ENCODE measurements around the gene KRTAP5-5. TPM values are rescaled to one million over a fixed set of nuclear protein-coding genes. Genes with fewer than 3 reads are reported as not detected.

KRTAP5-5 gene
- total and polyA plus RNA-seq, 2 donors (not counting 1 experiment from before 2014, with no cell fraction given) = not detected

DNA sequence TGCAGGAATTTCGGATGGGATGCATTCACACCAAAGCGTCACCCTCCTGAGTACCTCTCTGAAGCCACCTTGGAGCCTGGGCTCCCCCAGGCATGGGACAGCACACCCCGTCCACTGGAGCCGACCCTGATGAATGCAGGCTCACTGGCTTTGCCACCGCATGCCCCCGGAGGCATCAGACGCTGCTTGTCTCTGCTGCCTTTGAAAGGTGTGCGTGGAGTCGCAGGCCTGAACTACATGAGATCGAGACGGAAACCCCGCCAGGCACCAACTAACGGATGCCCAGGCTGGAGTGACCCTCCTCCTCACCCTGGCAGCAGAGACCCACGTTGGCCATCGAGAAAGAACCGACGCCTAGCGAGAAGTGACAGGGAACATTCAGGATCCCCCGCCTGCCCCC, 22.5 kb downstream of the KRTAP5-5 start:
- TF ChIP-seq, protein P1, sequence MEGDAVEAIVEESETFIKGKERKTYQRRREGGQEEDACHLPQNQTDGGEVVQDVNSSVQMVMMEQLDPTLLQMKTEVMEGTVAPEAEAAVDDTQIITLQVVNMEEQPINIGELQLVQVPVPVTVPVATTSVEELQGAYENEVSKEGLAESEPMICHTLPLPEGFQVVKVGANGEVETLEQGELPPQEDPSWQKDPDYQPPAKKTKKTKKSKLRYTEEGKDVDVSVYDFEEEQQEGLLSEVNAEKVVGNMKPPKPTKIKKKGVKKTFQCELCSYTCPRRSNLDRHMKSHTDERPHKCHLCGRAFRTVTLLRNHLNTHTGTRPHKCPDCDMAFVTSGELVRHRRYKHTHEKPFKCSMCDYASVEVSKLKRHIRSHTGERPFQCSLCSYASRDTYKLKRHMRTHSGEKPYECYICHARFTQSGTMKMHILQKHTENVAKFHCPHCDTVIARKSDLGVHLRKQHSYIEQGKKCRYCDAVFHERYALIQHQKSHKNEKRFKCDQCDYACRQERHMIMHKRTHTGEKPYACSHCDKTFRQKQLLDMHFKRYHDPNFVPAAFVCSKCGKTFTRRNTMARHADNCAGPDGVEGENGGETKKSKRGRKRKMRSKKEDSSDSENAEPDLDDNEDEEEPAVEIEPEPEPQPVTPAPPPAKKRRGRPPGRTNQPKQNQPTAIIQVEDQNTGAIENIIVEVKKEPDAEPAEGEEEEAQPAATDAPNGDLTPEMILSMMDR (conservative IDR thresholded peaks at IDR 0.05 in 1 of 2, IDR thresholded peaks at IDR 0.05 in 1 of 2; ENCODE audit: low read depth in 1 of 2, low read length in 2 of 2) = no peak
- TF ChIP-seq EZH2 (IDR thresholded peaks at IDR 0.05; ENCODE audit: low read length, missing control alignments) = no peak
- Histone ChIP-seq H3K9me3 (ENCODE audit: control insufficient read depth, insufficient read depth, low read depth, low read length) (no peaks in the 10 kb centered on the region), H3K27ac (ENCODE audit: insufficient read depth, low read length) (no peak overlapping the region), H3K9ac (ENCODE audit: insufficient read depth, low read length) (no peak overlapping the region), H2AFZ (ENCODE audit: low read length) (no peak overlapping the region), H3K27me3 (ENCODE audit: control insufficient read depth, insufficient read depth, low read length) (peaks cover 4% of the 10 kb centered on the region), H3K36me3 (ENCODE audit: control insufficient read depth, insufficient read depth, low read length) (no peaks in the 10 kb centered on the region), H3K4me3 (replicated peaks in 1 of 4; ENCODE audit: control extremely low read depth in 1 of 4, insufficient read depth in 1 of 4, low read depth in 3 of 4, low read length in 4 of 4) (no peak overlapping the region), H3K4me1 (ENCODE audit: control insufficient read depth, extremely low read depth, insufficient read depth, low read length) (no peaks in the 10 kb centered on the region), H3K4me2 (ENCODE audit: extremely low read depth, insufficient read depth, low read length) (no peak overlapping the region), H4K20me1 (ENCODE audit: control insufficient read depth, extremely low read depth, insufficient read depth, low read length) (no peaks in the 10 kb centered on the region), H3K79me2 (ENCODE audit: control insufficient read depth, insufficient read depth, low read length) (no peaks in the 10 kb centered on the region)
- DNase-seq (ENCODE audit: low read depth in 2 of 2) = no peak

DNA sequence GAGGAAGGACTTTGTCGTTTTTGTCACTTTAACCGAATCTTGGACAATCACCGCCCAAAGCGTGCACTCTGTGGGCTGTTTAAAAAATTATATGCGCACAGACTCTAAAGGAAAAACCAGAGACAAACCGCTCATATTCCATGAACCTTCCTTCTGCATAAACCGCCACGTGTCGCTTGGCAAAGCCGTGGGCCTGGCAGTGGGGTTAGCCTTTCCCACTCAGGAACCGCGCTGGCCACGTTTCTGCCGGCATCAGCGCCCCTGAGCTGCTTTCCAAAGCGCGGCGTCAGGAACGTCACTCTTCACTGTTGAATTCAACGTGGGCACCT, 22.8 kb downstream of the KRTAP5-5 start:
- no peaks in the 10 kb centered on the region for H4K20me1 ChIP-seq (ENCODE audit: control insufficient read depth, extremely low read depth, insufficient read depth, low read length)
- no peak overlapping the region for H3K4me3 ChIP-seq (replicated peaks in 1 of 4; ENCODE audit: control extremely low read depth in 1 of 4, insufficient read depth in 1 of 4, low read depth in 3 of 4, low read length in 4 of 4)
- TF ChIP-seq, protein P1 (conservative IDR thresholded peaks at IDR 0.05 in 1 of 2, IDR thresholded peaks at IDR 0.05 in 1 of 2; ENCODE audit: low read depth in 1 of 2, low read length in 2 of 2) = no peak
- TF ChIP-seq EZH2 (IDR thresholded peaks at IDR 0.05; ENCODE audit: low read length, missing control alignments) = no peak
- H3K79me2 ChIP-seq (ENCODE audit: control insufficient read depth, insufficient read depth, low read length) = no peaks in the 10 kb centered on the region
- H3K4me1 ChIP-seq (ENCODE audit: control insufficient read depth, extremely low read depth, insufficient read depth, low read length) = no peaks in the 10 kb centered on the region
- no peak overlapping the region for H3K9ac ChIP-seq (ENCODE audit: insufficient read depth, low read length)
- H3K27ac ChIP-seq (ENCODE audit: insufficient read depth, low read length) = no peak overlapping the region
- peaks cover 4% of the 10 kb centered on the region for H3K27me3 ChIP-seq (ENCODE audit: control insufficient read depth, insufficient read depth, low read length)
- H3K9me3 ChIP-seq (ENCODE audit: control insufficient read depth, insufficient read depth, low read depth, low read length) = no peaks in the 10 kb centered on the region
- H2AFZ ChIP-seq (ENCODE audit: low read length) = no peak overlapping the region
- H3K4me2 ChIP-seq (ENCODE audit: extremely low read depth, insufficient read depth, low read length) = no peak overlapping the region
- no peak for DNase-seq (ENCODE audit: low read depth in 2 of 2)
- no peaks in the 10 kb centered on the region for H3K36me3 ChIP-seq (ENCODE audit: control insufficient read depth, insufficient read depth, low read length)

DNA sequence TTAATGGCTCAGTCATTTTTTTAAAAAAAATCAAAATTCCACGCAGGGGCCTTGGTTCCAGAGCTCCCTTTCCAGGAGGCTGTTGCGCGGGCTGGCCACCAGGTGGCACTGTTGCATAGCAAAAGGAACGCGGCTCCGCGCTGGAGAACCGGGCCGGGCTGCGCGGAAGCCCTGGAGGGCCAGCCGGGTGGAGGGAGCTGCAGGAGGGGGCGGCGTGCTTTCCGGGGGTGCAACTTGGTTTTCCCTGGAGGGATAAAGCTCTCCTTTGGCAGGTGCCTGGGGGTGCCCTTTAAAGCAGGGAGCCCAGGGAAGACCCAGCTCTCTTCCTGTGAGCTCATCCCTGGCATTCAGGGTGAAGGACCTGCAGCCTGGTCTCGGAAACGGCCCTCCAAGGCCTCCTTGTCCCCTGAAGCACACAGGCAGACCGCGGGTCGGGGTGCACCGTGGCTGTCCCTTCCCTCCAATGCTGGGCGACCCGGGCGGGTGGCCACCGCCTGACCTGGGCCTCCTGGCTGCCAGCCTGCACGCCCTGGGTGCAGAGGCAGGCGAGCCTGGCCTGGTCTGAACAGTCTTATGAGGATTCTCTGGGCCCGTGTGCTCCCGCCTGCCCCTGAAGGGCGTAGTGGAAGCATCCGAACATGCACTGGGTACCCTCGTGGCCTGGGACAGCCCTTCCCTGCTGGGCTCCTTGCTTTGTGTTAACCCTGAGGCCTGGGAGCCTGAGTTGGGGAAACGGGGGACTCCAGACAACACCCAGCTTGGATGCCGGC, 23.4 kb downstream of the KRTAP5-5 start:
- peak; percentile 22 to 47 for DNase-seq (ENCODE audit: low read depth in 2 of 2)
- peaks cover 4% of the 10 kb centered on the region for H3K27me3 ChIP-seq (ENCODE audit: control insufficient read depth, insufficient read depth, low read length)

More for the DNA sequence above, 23.4 kb downstream of the KRTAP5-5 start:
- Histone ChIP-seq H3K4me3 (replicated peaks in 1 of 4; ENCODE audit: control extremely low read depth in 1 of 4, insufficient read depth in 1 of 4, low read depth in 3 of 4, low read length in 4 of 4) (no peak overlapping the region), H2AFZ (ENCODE audit: low read length) (no peak overlapping the region), H3K79me2 (ENCODE audit: control insufficient read depth, insufficient read depth, low read length) (no peaks in the 10 kb centered on the region), H3K4me2 (ENCODE audit: extremely low read depth, insufficient read depth, low read length) (no peak overlapping the region), H3K36me3 (ENCODE audit: control insufficient read depth, insufficient read depth, low read length) (no peaks in the 10 kb centered on the region), H3K27ac (ENCODE audit: insufficient read depth, low read length) (no peak overlapping the region), H3K9ac (ENCODE audit: insufficient read depth, low read length) (no peak overlapping the region), H4K20me1 (ENCODE audit: control insufficient read depth, extremely low read depth, insufficient read depth, low read length) (no peaks in the 10 kb centered on the region), H3K9me3 (ENCODE audit: control insufficient read depth, insufficient read depth, low read depth, low read length) (no peaks in the 10 kb centered on the region), H3K4me1 (ENCODE audit: control insufficient read depth, extremely low read depth, insufficient read depth, low read length) (no peaks in the 10 kb centered on the region)
- TF ChIP-seq, protein P1 (conservative IDR thresholded peaks at IDR 0.05 in 1 of 2, IDR thresholded peaks at IDR 0.05 in 1 of 2; ENCODE audit: low read depth in 1 of 2, low read length in 2 of 2) = peak; percentile 87 to 90
- TF ChIP-seq EZH2 (IDR thresholded peaks at IDR 0.05; ENCODE audit: low read length, missing control alignments) = no peak

Measured in fibroblast of lung (primary cell).